PC-9 (cell line): ENCODE results near the gene SBDS. TPM values are rescaled to one million over a fixed set of nuclear protein-coding genes. Genes with fewer than 3 reads are reported as not detected.
"Not testable (repeated sequence)": the region's sequence is repeated elsewhere in the genome, so short reads cannot be mapped to it uniquely, and the experiment has no call there.

Source experiments
- Bru-seq: library from RNA; stranded (reverse); fragments of 400-500 nt; gene quantifications from one replicate; lab custom pipeline; 2021; lab: Mats Ljungman, UMichigan
- BruChase-seq, 2 experiments: library from RNA; stranded (reverse); fragments of 400-500 nt; gene quantifications; one replicate each; lab custom pipeline; 2021; lab: Mats Ljungman, UMichigan
- BruUV-seq: library from RNA; stranded (reverse); fragments of 400-500 nt; replicated peaks from 2 replicates; lab custom pipeline; 2021; lab: Mats Ljungman, UMichigan
- CTCF ChIA-PET: fragments of 300-600 bp; sonication (Branson Sonifier 250); formaldehyde crosslinking; loops from one replicate; lab custom pipeline; 2022; ENCODE audit warnings: antibody characterized with exemption; lab: Charles Lee
- POLR2A ChIA-PET: fragments of 300-600 bp; sonication (Branson Sonifier 250); formaldehyde crosslinking; loops from one replicate; lab custom pipeline; 2022; ENCODE audit warnings: antibody characterized with exemption; ENCODE audit not compliant: unreplicated experiment; lab: Charles Lee
- DNase-seq, 2 experiments: peaks; one replicate each; pipeline versions ENCODE4 v3.0.0 to v3.0.0-alpha.2; 2015 to 2022; ENCODE audit warnings: mixed read lengths in 1 of 2
- H2AFZ ChIP-seq: fragments of 200-600 bp; sonication (generic); 2 replicates; pipeline ENCODE4 v1.8.1; 2017; ENCODE audit warnings: antibody characterized with exemption
- H3F3A ChIP-seq: fragments of 200-600 bp; sonication (generic); 2 replicates; pipeline ENCODE4 v1.8.1; 2017; ENCODE audit warnings: antibody characterized with exemption, mild to moderate bottlenecking, low read depth; ENCODE audit not compliant: insufficient read depth
- H3K27ac ChIP-seq: fragments of 200-600 bp; sonication (generic); 2 replicates; pipeline ENCODE4 v1.6.1; 2016; ENCODE audit warnings: mixed run types
- H3K27me3 ChIP-seq: fragments of 200-600 bp; sonication (generic); 2 replicates; pipeline ENCODE4 v1.6.1; 2016; ENCODE audit warnings: low read depth, mixed run types; ENCODE audit not compliant: insufficient read depth
- H3K36me3 ChIP-seq: fragments of 200-600 bp; sonication (generic); 2 replicates; pipeline ENCODE4 v1.6.1; 2016; ENCODE audit warnings: low read depth, mixed run types
- H3K4me1 ChIP-seq: fragments of 200-600 bp; sonication (generic); replicated peaks from 2 replicates; pipeline ENCODE4 v1.6.1; 2016; ENCODE audit warnings: mixed run types; ENCODE audit not compliant: insufficient read depth
- H3K4me2 ChIP-seq: fragments of 200-600 bp; sonication (generic); 2 replicates; pipeline ENCODE4 v1.6.1; 2017; ENCODE audit warnings: mixed run types
- H3K4me3 ChIP-seq: fragments of 200-600 bp; sonication (generic); 2 replicates; pipeline ENCODE4 v1.6.1; 2016; ENCODE audit warnings: mixed run types
- H3K79me2 ChIP-seq: fragments of 200-600 bp; sonication (generic); 2 replicates; pipeline ENCODE4 v1.6.1; 2017; ENCODE audit warnings: low read depth, mixed run types
- H3K9me2 ChIP-seq: fragments of 200-600 bp; sonication (generic); 2 replicates; pipeline ENCODE4 v1.8.1; 2017; ENCODE audit warnings: mild to moderate bottlenecking; ENCODE audit not compliant: insufficient read depth
- H3K9me3 ChIP-seq: fragments of 200-600 bp; sonication (generic); 2 replicates; pipeline ENCODE4 v1.8.1; 2016; ENCODE audit warnings: low read depth; ENCODE audit not compliant: insufficient read depth
- H4K20me1 ChIP-seq: fragments of 200-600 bp; sonication (generic); 2 replicates; pipeline ENCODE4 v1.8.1; 2017; ENCODE audit not compliant: insufficient read depth
- intact Hi-C: fragments of 100-400 bp; cut with micrococcal nuclease; formaldehyde crosslinking; loops from one replicate; pipeline ENCODE4 v1.10.0; 2022; ENCODE audit not compliant: unreplicated experiment
- long read RNA-seq: library from polyadenylated mRNA; stranded (forward); transcript quantifications from one replicate; pipeline ENCODE4 v2.0.0, GENCODE V29; 2022
- total RNA-seq: library from RNA; stranded (reverse); gene quantifications from 2 replicates; pipeline ENCODE4 v1.2.3, GENCODE V29; 2021
- TF ChIP-seq, protein P1 (sequence below): fragments of 200-600 bp; sonication (generic); conservative IDR thresholded peaks from 2 replicates; pipeline ENCODE4 v1.6.1; 2017; ENCODE audit warnings: mixed run types, antibody characterized with exemption, mild to moderate bottlenecking, moderate library complexity

SBDS gene
- total RNA-seq (56.7 and 65.1 TPM in 2 replicates), Bru-seq, nascent RNA (percentile 86 among the genes with signal in this experiment), BruChase-seq, experiment 1, labeled RNA remaining after a 2-hour chase (percentile 90 among the genes with signal in this experiment), BruChase-seq, experiment 2, labeled RNA remaining after a 6-hour chase (percentile 98 among the genes with signal in this experiment)
- long read RNA-seq, transcript SBDS-201 (5 exons, 1,631 nt): major isoform, 163 of 172 reads
- long read RNA-seq, partial matches to known transcripts: 0 of 172 reads
- long read RNA-seq, other reads (novel, unspliced or antisense): 9 of 172 reads

DNA sequence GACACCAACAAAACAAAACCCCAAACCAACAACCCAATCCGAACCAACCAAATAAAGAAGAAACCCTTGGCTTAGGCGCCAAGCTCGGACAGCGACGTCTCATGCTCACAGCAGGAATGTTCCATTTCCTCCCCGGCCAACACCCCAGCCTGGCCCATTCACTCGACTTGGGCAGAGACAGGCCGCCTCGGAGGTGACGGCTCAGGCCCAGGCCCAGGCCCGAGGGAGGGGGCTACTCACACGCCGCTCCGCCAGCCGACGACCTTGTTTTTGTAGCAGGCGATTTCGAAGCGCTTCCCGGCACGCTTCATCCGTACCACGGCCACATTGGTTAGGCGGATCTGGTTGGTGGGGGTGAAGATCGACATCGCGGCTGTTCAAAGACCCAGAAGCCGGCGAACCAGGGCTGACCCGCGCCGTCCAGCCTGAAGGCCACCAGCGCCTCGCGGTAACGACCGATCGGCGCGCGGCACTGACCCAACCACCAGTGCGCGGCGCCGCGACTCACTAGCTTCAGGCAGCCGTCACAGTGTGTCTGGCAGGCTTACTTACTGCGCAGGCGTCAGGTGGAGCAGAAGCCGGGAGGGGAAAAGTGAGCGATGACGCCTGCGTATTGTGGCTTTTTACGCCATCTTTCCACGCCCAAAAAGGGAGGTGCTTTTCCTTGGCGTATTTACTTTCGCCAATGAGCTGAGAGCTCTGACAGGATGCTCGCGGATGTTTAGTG, at the start of gene SBDS:
SBDS (minus strand) TSS at position 537 of the 727 bp plus-strand sequence; CDS start at position 368, 169 bp downstream.
- H3K9me2 ChIP-seq, H3K9me3 ChIP-seq, H3K36me3 ChIP-seq, H3F3A ChIP-seq, H3K4me1 ChIP-seq, H3K27me3 ChIP-seq, H4K20me1 ChIP-seq: not testable (repeated sequence)
- DNase-seq: peak; percentile 95 to 96
- Histone ChIP-seq H3K4me3 (peak within 1 kb of the TSS; percentile 71), H3K27ac (peak within 1 kb of the TSS; percentile 87), H3K79me2 (peaks cover 19% of the 10 kb centered on the region), H2AFZ (peak within 1 kb of the TSS; percentile 84), H3K4me2 (peak within 1 kb of the TSS; percentile 82)
- ChIA-PET POLR2A (interaction anchor here (0.5 to 0.7 kb wide), 8 partner anchors 43 to 1957 kb away, joined by 3 to 8 read pairs (median 3); partner anchors contain the start of gene KCTD7), CTCF (interaction anchor here (0.8 to 1.1 kb wide), 2 partner anchors 792 to 923 kb away, joined by 3 read pairs; no protein-coding TSS in a partner anchor)
- TSS peak; percentile 60 for BruUV-seq
- intact Hi-C loops: loop anchor here (5.0 to 10.0 kb wide), 4 partner anchors 70 to 340 kb away; partner anchors contain the start of genes RABGEF1 and TMEM248
- TF ChIP-seq, protein P1, sequence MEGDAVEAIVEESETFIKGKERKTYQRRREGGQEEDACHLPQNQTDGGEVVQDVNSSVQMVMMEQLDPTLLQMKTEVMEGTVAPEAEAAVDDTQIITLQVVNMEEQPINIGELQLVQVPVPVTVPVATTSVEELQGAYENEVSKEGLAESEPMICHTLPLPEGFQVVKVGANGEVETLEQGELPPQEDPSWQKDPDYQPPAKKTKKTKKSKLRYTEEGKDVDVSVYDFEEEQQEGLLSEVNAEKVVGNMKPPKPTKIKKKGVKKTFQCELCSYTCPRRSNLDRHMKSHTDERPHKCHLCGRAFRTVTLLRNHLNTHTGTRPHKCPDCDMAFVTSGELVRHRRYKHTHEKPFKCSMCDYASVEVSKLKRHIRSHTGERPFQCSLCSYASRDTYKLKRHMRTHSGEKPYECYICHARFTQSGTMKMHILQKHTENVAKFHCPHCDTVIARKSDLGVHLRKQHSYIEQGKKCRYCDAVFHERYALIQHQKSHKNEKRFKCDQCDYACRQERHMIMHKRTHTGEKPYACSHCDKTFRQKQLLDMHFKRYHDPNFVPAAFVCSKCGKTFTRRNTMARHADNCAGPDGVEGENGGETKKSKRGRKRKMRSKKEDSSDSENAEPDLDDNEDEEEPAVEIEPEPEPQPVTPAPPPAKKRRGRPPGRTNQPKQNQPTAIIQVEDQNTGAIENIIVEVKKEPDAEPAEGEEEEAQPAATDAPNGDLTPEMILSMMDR: peak; percentile 40; the same call in 1 of the 2 replicates

DNA sequence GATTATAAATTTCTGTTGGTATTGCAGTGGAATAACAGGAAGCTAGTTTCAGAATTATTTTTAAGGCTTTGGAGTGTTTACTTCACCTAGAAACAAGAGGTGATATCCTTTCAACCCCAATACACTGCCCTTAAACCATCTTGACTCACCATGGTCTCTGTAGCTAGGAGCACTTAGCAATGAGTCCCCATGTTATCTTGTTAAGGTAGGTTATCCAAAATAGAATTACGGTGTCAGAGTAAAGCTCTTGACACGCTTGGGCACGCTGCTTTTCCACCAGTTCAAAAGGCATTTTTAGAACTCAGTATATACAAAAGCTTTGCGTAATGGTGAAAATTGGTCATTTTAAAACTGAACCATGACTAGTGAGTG, 48.2 kb upstream of the SBDS start:
- intact Hi-C loops, H3K9me2 ChIP-seq, CTCF ChIA-PET, H2AFZ ChIP-seq, H3K4me1 ChIP-seq, H3K27me3 ChIP-seq, H3K4me2 ChIP-seq, H3K36me3 ChIP-seq, BruUV-seq, H3K79me2 ChIP-seq, H4K20me1 ChIP-seq, H3K9me3 ChIP-seq, H3K4me3 ChIP-seq, H3F3A ChIP-seq: not testable (repeated sequence)
- peak overlapping the region; percentile 34; the same call in 1 of the 2 replicates for H3K27ac ChIP-seq
- DNase-seq: peak in 1 of 2 experiments; percentile 45
- POLR2A ChIA-PET: interaction anchor here (0.5 kb wide), 1 partner anchor 270 kb away, joined by 6 read pairs; no protein-coding TSS in a partner anchor

DNA sequence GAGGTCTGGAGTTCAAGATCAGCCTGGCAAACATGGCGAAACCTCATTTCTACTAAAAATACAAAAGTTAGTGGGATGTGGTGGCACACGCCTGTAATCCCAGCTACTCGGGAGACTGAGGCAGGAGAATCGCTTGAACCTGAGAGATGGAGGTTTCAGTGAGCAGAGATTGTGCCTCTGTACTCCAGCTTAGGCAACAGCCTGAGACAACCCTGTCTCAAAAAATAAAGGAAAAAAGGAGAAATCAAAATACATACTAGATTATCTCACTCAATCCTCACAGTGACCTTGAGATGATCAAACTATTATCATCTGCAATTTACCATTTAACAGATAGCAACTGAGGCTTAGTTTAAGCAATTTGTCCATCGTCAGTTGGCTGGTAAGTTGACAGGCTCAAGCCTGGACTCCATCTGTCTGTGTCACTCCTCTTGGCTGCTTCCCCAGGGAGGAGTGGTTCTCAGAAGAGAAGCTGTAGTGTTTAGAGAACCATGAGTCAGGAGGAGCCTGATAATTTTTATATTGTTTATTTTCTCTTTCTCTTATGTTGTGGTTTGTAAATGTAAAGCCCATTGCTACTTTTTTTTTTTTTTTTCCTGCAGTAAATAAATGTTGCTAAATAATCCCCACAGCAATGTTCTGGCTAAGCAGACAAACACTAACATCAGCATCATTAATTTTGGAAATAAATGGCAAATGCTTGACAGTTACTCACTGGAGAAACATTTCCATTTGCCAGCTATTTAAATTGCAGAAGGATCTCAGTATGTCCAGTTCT, 47.6 kb upstream of the SBDS start:
- H3K9me2 ChIP-seq, H3K9me3 ChIP-seq, H4K20me1 ChIP-seq, H3K4me1 ChIP-seq, H3K27me3 ChIP-seq, H3F3A ChIP-seq, H3K79me2 ChIP-seq, H3K36me3 ChIP-seq, BruUV-seq, CTCF ChIA-PET, intact Hi-C loops, H2AFZ ChIP-seq, H3K4me3 ChIP-seq, H3K4me2 ChIP-seq: not testable (repeated sequence)
- H3K27ac ChIP-seq: peak overlapping the region; percentile 34; the same call in 1 of the 2 replicates
- DNase-seq: peak; percentile 47 to 82
- POLR2A ChIA-PET: interaction anchor here (0.5 kb wide), 1 partner anchor 271 kb away, joined by 6 read pairs; no protein-coding TSS in a partner anchor
